NK-92 (cell line): ENCODE data around the gene TDO2.
"Not testable (repeated sequence)": the region's sequence is repeated elsewhere in the genome, so short reads cannot be mapped to it uniquely, and the experiment has no call there.

Experiments
- DNase-seq: peaks from one replicate; lab custom pipeline; 2025; ENCODE audit not compliant: unreplicated experiment; lab: John Stamatoyannopoulos, UW

Gene TDO2

GRCh38 chr4:155903453-155903852 lies at the start of gene TDO2:
Gene TDO2, plus strand, starts transcription at chr4:155903696. Its CDS starts 63 bp downstream, at chr4:155903759.
- DNase-seq: no peak

GRCh38 chr4:155854582-155855226 lies 48.8 kb upstream of the TDO2 start:
- no peak for DNase-seq

GRCh38 chr4:155855897-155856296 lies 47.6 kb upstream of the TDO2 start:
- no peak for DNase-seq

- no peak for DNase-seq
Measured at GRCh38 chr4:155866177-155866576, 37.3 kb upstream of the TDO2 start, which contains the start of gene ASIC5. Gene ASIC5, minus strand, starts transcription at chr4:155866277. Its CDS starts 51 bp downstream, at chr4:155866226.

GRCh38 chr4:155875878-155876277 lies 27.6 kb upstream of the TDO2 start:
- no peak for DNase-seq

- no peak for DNase-seq
Measured at GRCh38 chr4:155877971-155878370, 25.5 kb upstream of the TDO2 start.

GRCh38 chr4:155878611-155879010 lies 24.9 kb upstream of the TDO2 start:
- DNase-seq: no peak

- DNase-seq: no peak
Measured at GRCh38 chr4:155879767-155880166, 23.7 kb upstream of the TDO2 start.

- DNase-seq: no peak
Measured at GRCh38 chr4:155881555-155881954, 21.9 kb upstream of the TDO2 start.

- DNase-seq: no peak
Measured at GRCh38 chr4:155883895-155884294, 19.6 kb upstream of the TDO2 start.

- no peak for DNase-seq
Measured at GRCh38 chr4:155885666-155886065, 17.8 kb upstream of the TDO2 start.

- DNase-seq: no peak
Measured at GRCh38 chr4:155887045-155887444, 16.5 kb upstream of the TDO2 start.

GRCh38 chr4:155887847-155888570 lies 15.5 kb upstream of the TDO2 start:
- no peak for DNase-seq

GRCh38 chr4:155889031-155889793 lies 14.3 kb upstream of the TDO2 start:
- DNase-seq: no peak

GRCh38 chr4:155889946-155890345 lies 13.6 kb upstream of the TDO2 start:
- no peak for DNase-seq

GRCh38 chr4:155891058-155891457 lies 12.4 kb upstream of the TDO2 start:
- DNase-seq: no peak

- not testable (repeated sequence) for DNase-seq
Measured at GRCh38 chr4:155898371-155898770, 5.1 kb upstream of the TDO2 start.

- DNase-seq: no peak
Measured at GRCh38 chr4:155899891-155900290, 3.6 kb upstream of the TDO2 start.

- no peak for DNase-seq
Measured at GRCh38 chr4:155900381-155900780, 3.1 kb upstream of the TDO2 start.

GRCh38 chr4:155901013-155901412 lies 2.5 kb upstream of the TDO2 start:
- DNase-seq: no peak

GRCh38 chr4:155904331-155904730 lies 835 bp downstream of the TDO2 start:
- no peak for DNase-seq
